ENCODE results near the gene IRF7.
"Not testable (repeated sequence)": the region's sequence is repeated elsewhere in the genome, so short reads cannot be mapped to it uniquely, and the experiment has no call there.

Gene IRF7

GRCh38 chr11:657691-658126 is 42.0 kb upstream of the IRF7 start:
- TF ChIP-seq CTCF (IDR thresholded peaks at IDR 0.05; ENCODE audit: low read depth, low read length): no peak
- no peak for DNase-seq (ENCODE audit: extremely low read depth, low read depth)

DNA sequence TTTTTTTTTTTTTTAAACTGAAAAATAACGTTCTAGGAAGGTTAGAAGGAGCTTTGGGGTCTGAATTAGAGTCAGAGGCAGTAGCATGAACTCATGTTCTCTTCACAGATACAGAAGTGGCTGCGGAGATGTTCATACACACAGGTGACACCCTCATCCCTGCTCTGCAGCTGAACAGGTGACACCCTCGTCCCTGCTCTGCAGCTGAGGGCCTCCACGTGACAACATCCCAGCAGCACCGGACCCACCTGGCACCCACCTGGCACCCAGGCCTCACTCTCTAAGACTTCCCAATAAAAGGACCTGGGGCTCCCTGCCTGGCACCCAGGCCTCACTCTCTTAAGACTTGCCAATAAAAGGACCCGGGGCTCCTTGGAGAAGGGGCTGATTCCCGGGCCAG is 41.1 kb upstream of the IRF7 start:
- DNase-seq (ENCODE audit: extremely low read depth, low read depth): no peak
- TF ChIP-seq CTCF (IDR thresholded peaks at IDR 0.05; ENCODE audit: low read depth, low read length): no peak

DNA sequence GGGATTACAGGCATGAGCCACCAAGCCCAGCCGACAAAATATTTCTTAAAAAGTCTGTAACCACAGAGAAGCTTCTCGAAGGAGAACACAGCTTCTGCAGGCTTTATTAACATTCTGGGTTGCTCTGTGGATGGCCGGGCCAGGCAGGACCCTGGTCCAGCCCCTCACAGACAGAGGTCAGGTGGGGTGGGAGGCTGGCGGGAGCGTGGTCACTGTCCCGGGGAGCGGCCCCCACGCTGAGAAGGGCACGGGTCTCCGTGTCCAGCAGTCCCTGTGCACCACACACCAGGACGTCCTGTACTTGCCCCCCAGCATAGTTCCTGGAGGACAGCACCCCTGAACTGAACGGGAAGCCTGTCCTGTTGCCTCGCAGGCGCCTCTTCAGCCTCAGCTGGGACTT is 40.7 kb upstream of the IRF7 start:
- no peak for TF ChIP-seq CTCF (IDR thresholded peaks at IDR 0.05; ENCODE audit: low read depth, low read length)
- no peak for DNase-seq (ENCODE audit: extremely low read depth, low read depth)

DNA sequence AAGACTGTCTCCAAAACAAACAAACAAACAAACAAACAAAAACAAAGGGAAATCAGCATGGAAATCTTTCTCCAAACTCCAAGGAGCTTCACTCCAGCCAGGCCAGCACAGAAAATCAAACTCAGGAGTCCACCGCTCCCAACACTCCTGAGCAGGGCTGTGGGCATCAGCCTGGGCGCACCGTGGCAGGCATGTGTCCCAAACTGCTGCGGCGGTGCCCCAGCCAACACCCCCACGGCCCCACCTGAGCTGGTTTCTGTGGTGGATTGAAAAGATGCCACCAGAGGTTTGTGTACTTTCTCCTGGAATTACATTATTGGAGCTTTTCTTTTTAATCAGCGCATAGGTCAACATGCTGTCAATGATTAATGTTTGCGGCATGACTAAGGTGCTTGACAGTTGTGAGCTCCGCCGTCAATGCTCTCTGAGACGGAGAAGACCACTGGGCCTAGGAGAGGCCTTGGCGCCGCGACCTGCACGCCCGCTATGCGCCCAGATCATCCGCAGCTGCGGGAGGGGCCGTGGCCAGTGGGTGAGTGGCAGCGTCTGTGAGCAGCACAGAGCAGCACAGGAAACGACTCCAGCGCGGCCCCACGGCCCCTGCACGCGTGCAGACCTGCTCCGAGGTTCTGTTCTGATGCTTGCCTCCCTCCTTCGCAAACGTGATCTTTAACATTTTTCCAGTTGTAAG is 39.4 kb upstream of the IRF7 start:
- TF ChIP-seq CTCF (IDR thresholded peaks at IDR 0.05; ENCODE audit: low read depth, low read length): no peak
- no peak for DNase-seq (ENCODE audit: extremely low read depth, low read depth)

- DNase-seq (ENCODE audit: extremely low read depth, low read depth): not testable (repeated sequence)
These were observed 38.7 kb upstream of the IRF7 start for GRCh38 chr11:654444-654843.

DNA sequence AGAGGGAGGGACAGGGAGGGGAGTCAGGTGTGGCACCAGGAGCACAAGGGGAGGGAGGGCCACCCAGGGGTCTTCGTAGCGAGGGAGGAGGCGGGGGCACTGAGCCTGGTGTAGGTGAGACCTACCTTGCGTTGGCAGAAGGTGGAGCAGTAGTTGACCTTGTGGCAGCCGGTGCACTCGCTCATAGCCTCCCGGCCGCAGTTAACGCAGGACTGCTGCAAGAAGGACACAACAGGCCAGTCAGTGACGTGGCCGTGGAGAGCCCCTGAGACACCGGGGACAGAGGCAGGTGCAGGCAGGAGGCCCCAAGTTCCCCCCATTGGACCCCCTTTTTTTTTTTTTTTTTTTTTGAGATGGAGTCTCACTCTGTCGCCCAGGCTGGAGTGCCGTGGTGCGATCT is 38.1 kb upstream of the IRF7 start:
- no peak for DNase-seq (ENCODE audit: extremely low read depth, low read depth)
- no peak for TF ChIP-seq CTCF (IDR thresholded peaks at IDR 0.05; ENCODE audit: low read depth, low read length)

- DNase-seq (ENCODE audit: extremely low read depth, low read depth): not testable (repeated sequence)
These were observed 37.4 kb upstream of the IRF7 start for GRCh38 chr11:653136-653535.

- DNase-seq (ENCODE audit: extremely low read depth, low read depth): no peak
- no peak for TF ChIP-seq CTCF (IDR thresholded peaks at IDR 0.05; ENCODE audit: low read depth, low read length)
These were observed 34.7 kb upstream of the IRF7 start for GRCh38 chr11:650482-650881.

DNA sequence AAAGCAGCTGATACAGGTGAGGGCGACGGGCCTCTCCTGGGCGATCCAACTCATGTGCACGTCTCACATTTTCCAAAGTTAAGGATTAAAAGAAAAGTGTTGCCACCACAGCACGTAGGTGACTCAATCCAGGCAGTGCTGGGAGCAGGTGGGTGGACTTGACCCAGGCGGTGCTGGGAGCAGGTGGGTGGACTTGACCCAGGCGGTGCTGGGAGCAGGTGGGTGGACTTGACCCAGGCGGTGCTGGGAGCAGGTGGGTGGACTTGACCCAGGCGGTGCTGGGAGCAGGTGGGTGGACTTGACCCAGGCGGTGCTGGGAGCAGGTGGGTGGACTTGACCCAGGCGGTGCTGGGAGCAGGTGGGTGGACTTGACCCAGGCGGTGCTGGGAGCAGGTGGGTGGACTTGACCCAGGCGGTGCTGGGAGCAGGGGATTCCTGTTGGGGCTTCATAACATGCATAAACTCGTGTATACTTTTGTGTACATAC is 32.0 kb upstream of the IRF7 start:
- DNase-seq (ENCODE audit: extremely low read depth, low read depth): not testable (repeated sequence)
